Posterior vena cava (tissue), 2 donors: ENCODE results near the gene ULK4. TPM values are rescaled to one million over a fixed set of nuclear protein-coding genes. Genes with fewer than 3 reads are reported as not detected.
"Not testable (repeated sequence)": the region's sequence is repeated elsewhere in the genome, so short reads cannot be mapped to it uniquely, and the experiment has no call there.

Experiments
- DNase-seq: peaks from one replicate; pipeline ENCODE4 v3.0.0-alpha.2; 2020; ENCODE audit warnings: low spot score
- intact Hi-C, 2 donors: fragments of 100-400 bp; cut with DNase I; formaldehyde crosslinking; loops; one replicate each; pipeline versions ENCODE4 v1.14.1 to v1.14.2; 2022 to 2023
- total RNA-seq, 2 donors: library from RNA; stranded (reverse); fragmentation: NEBNext Ultra II Directional; extraction: Animal tissue kit (Norgen Biotek cat#: 25700); gene quantifications; one replicate each; pipeline ENCODE4 v1.2.1, GENCODE V29; 2021
- donor health status: DM: yes; HTN: yes; CAD: no.
- donor health status: DM: yes; HTN: yes; CAD: no.

Gene ULK4
- total RNA-seq, 2 donors from 2014 or later: 7.5 to 7.8 TPM

DNA sequence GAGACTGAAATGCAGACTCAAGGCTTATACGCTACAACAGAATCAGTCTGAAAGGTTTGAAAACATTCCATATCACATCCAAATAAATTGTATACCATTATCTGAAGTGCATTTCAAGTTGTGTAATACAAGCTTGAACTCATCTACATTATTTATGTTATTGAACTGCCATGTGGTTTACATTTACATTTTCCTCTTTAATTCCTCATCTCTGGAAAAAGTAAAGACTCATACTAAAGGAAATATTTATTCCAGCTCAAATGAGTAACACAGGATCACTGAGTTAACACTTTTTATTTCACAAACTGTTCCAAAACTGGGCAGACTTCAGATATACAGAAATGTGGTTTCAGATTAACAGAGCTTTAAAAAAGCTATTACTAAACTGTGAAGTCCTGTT is 282.5 kb downstream of the ULK4 start:
- intact Hi-C loops: no loop called here
- DNase-seq: no peak

DNA sequence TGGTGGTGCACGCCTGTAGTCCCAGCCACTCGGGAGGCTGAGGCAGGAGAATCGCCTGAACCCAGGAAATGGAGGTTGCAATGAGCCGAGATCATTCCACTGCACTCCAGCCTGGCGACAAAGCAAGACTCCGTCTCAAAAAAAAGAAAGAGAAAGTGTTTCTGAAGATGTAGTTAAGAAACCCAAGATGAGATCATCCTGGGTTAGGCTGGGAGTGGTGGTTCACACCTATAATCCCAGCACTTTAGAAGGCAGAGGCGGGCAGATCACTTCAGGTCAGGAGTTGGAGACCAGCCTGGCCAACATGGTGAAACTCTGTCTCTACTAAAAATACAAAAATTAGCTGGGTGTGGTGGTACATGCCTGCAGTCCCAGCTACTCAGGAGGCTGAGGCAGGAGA is 286.8 kb downstream of the ULK4 start:
- intact Hi-C loops, DNase-seq: not testable (repeated sequence)

- DNase-seq: no peak
- intact Hi-C loops: no loop called here
Measured at GRCh38 chr3:41674449-41674848, 287.5 kb downstream of the ULK4 start.

- DNase-seq: no peak
- intact Hi-C loops: no loop called here
Measured at GRCh38 chr3:41673650-41674049, 288.3 kb downstream of the ULK4 start.

- intact Hi-C loops: no loop called here
Measured at GRCh38 chr3:41668379-41668778, 293.5 kb downstream of the ULK4 start.

GRCh38 chr3:41662288-41662687 is 299.6 kb downstream of the ULK4 start:
- DNase-seq: no peak
- intact Hi-C loops: no loop called here

More at GRCh38 chr3:41668379-41668778, 293.5 kb downstream of the ULK4 start:
- no peak for DNase-seq

DNA sequence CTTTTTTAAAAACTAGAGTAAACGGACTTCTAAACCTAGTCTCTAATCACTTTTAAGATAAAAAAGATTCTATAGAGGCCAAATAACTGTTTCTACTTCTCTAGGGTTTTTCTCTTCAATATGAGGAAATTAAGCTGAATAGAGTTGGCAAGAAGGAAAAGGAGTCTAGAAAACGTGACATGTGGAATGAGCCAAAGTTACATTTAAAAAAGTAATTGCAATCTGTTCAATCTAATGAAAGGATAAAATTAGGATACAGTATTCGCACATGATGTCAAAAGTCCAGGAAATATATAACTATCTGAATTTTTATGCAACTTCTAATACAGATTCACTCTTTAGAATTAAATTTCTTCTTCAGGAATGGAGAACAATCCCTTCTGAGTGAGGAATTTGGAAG is 300.1 kb downstream of the ULK4 start:
- intact Hi-C loops: no loop called here
- no peak for DNase-seq

- intact Hi-C loops: no loop called here
- DNase-seq: no peak
Measured at GRCh38 chr3:41660510-41660909, 301.4 kb downstream of the ULK4 start.

- DNase-seq: no peak
Measured at GRCh38 chr3:41653571-41654239, 308.2 kb downstream of the ULK4 start.

GRCh38 chr3:41652931-41653330 is 309.0 kb downstream of the ULK4 start:
- intact Hi-C loops: no loop called here

More at GRCh38 chr3:41653571-41654239, 308.2 kb downstream of the ULK4 start:
- intact Hi-C loops: no loop called here

DNA sequence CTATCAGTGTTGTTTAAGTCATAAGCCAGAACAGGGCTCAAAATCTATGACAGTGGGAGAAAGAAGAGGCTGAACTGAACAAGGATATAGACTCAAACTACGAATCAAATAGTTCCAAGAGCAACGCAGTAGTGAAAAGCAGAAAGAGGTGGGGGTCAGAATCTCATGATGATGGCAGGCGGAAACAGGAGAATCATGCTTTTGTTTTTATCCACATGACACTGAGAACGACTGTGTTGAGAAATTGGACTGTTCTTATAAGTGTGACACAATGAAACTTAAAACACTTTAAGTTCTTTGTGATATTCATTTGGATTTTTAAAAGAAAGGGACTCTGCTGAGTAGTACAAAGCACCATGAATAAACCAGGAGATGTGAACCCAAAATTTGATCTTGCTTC is 309.4 kb downstream of the ULK4 start:
- DNase-seq: no peak
- intact Hi-C loops: no loop called here

More at GRCh38 chr3:41652931-41653330, 309.0 kb downstream of the ULK4 start:
- no peak for DNase-seq

- intact Hi-C loops: no loop called here
- no peak for DNase-seq
Measured at GRCh38 chr3:41651718-41652117, 310.2 kb downstream of the ULK4 start.

- intact Hi-C loops: no loop called here
- peak; percentile 72 for DNase-seq
Measured at GRCh38 chr3:41650406-41650805, 311.5 kb downstream of the ULK4 start.

DNA sequence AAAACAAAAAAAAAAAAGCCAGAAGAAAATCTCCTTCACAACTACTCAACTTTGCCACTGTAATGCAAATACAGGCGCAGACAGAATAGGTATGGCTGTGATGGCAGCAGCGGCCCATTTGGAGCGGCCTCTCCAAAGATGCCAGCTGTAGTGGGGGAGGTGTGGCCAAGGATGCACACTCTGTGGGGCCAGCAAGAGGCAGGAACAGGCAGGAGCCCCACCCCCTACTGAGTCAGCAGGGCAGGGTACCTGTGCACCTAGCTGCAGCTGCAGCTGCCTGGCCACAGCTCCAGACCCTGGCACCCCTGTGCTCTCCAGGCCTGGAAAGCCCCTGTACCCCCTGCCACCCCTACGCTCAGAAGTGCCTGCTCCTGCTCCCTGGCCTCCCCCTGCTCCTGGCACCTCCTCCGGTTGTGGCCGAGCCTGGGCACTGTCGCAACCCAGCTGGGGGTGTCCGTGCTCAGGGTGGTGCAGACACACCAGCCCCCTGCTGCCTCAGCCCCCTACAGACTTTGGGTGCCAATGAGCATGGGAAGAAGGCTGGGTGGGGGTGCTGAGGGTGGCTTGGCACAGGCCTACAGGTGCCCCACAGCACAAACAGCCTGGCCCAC is 312.7 kb downstream of the ULK4 start:
- DNase-seq: no peak
- intact Hi-C loops: no loop called here

DNA sequence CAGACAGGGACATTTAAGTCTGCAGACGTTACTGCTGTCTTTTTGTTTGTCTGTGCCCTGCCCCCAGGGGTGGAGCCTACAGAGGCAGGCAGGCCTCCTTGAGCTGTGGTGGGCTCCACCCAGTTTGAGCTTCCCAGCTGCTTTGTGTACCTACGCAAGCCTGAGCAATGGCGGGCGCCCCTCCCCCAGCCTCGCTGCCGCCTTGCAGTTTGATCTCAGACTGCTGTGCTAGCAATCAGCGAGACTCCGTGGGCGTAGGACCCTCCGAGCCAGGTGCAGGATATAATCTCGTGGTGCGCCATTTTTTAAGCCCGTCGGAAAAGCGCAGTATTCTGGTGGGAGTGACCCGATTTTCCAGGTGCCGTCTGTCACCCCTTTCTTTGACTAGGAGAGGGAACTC is 314.2 kb downstream of the ULK4 start:
- intact Hi-C loops: not testable (repeated sequence)

DNA sequence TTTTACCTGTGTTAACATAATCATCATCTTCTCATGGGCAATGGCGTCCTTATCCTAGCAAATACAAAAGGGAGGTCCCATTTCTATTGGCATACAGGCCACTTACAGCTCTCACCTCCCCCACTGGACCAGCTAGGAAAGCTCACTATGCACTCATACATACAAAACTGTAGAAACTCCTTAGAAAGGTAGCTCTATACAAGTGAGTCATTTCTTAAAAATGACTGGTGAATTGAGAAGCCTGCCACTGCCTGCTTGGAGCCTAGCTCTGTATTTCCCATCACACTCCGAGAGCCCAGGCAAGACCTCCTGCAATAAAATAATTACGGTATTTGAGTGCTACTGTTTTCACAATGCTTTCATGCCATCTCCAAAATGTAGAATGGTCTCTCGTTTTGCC is 321.8 kb downstream of the ULK4 start:
- intact Hi-C loops: no loop called here

More for the DNA sequence above, 314.2 kb downstream of the ULK4 start:
- not testable (repeated sequence) for DNase-seq

GRCh38 chr3:41638381-41638780 is 323.5 kb downstream of the ULK4 start:
- DNase-seq: no peak
- intact Hi-C loops: no loop called here

More for the DNA sequence above, 321.8 kb downstream of the ULK4 start:
- no peak for DNase-seq

DNA sequence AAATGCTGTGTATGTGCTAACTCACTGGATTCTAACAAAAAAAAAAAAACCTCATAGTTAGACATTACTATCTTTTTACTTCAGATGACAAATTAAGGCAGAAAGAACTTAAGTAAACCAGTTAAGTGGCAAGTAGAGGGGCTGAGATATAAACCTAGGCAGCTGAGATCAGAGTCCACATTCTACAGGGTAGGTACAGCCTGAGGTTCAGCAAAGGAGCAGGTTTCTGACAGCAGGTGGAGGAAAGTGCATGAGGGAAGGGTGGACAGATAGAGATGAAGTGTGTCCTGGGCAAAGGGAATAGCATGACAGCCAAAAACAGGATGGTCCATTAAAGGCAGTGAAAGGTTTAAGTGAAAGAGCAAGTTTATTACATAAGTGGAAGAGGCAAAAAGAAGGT is 329.2 kb downstream of the ULK4 start:
- DNase-seq: no peak
- intact Hi-C loops: no loop called here

DNA sequence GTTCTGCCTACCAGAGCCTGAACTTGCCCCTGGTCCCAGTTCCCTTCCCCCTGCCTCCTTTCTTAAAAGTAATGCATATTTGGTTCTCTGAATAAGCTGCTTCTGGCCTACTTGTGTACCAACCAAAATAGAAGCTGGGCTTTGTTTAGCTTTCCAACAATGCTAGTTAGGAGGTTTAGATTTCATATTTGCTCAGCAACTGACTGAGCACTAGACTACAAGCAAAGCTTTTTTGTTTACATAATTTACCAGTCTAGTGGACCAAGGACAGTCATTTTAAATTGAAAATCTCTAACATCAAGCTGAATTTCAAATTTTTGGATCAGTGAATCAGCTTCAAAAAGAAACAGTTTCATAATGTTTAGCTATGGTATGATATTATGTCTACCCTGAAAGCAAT is 331.2 kb downstream of the ULK4 start:
- DNase-seq: no peak
- intact Hi-C loops: no loop called here

DNA sequence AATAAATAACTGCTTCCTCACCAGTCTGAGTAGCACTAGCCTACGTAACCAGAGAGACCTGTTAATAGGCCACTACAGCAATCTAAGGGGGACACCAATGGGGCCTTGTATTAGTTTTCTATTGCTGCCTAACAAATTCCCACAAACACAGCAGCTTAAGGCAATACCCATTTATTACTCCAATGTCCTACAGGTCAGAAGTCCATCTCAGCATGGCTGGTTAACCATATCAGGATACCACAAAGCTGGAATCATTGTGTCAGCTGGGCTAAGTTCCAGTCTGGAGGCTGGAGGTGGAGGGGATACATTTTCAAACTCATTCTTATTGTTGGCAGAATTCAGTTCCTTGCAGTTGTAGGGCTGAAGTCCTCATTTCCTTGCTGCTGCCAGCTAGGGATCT is 331.9 kb downstream of the ULK4 start:
- DNase-seq: no peak
- intact Hi-C loops: no loop called here

DNA sequence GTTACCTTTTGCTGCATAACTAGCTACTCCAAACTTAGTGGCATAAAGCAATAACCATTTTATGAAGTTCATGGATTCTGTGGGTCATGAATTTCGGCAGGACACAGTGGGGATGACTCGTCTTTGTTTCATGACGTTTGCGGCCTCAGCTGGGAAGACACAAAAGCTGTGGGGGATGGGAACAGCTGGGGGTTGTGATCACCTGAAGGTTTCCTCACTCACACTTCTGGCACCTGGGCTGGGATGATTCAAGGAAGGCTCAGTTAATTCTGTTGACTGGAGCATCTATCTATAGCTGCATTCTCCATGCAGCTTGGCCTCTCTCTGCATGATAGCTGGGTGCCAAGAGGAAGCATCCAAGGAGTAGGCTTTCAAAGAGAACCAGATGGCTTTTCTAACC is 332.8 kb downstream of the ULK4 start:
- DNase-seq: no peak
- intact Hi-C loops: no loop called here
